Measurements from ENCODE around the gene SLC25A41. TPM values are rescaled to one million over a fixed set of nuclear protein-coding genes. Genes with fewer than 3 reads are reported as not detected.

Gene SLC25A41
- total RNA-seq, 1 donor from 2014 or later = not detected

- Histone ChIP-seq H3K36me3 (no peaks in the 10 kb centered on the region), H4K20me1 (ENCODE audit: low read depth) (no peaks in the 10 kb centered on the region), H3K4me2 (no peak overlapping the region), H3K4me3 (no peak overlapping the region), H3K79me2 (ENCODE audit: low read depth) (no peaks in the 10 kb centered on the region), H3F3A (ENCODE audit: low read depth) (peaks cover 7% of the 10 kb centered on the region), H3K27me3 (peaks cover 9% of the 10 kb centered on the region), H3K9me3 (ENCODE audit: low read depth) (no peaks in the 10 kb centered on the region), H3K9ac (no peak overlapping the region), H3K4me1 (no peaks in the 10 kb centered on the region), H3K27ac (no peak overlapping the region), H2AFZ (replicated peaks) (no peak overlapping the region)
- Mint-ChIP-seq H3K36me3 (peaks cover 40% of the 10 kb centered on the region), H3K27me3 (ENCODE audit: insufficient read depth, low read depth) (peaks cover 5% of the 10 kb centered on the region), H3K9me3 (peaks cover 12% of the 10 kb centered on the region), H3K27ac (no peak overlapping the region), H3K4me3 (no peak overlapping the region), H3K4me1 (peaks cover 16% of the 10 kb centered on the region)
- TF ChIP-seq CTCF (IDR thresholded peaks at IDR 0.05) (no peak), EZH2phosphoT487 (IDR thresholded peaks at IDR 0.05) (no peak), EZH2 (IDR thresholded peaks at IDR 0.05) (no peak)
- DNase-seq (ENCODE audit: low spot score) = no peak
Measured at GRCh38 chr19:6455924-6456323, 22.4 kb upstream of the SLC25A41 start.

- H3K36me3 Mint-ChIP-seq = peaks cover 45% of the 10 kb centered on the region
- Histone ChIP-seq H3K9me3 (ENCODE audit: low read depth) (no peaks in the 10 kb centered on the region), H3K79me2 (ENCODE audit: low read depth) (no peaks in the 10 kb centered on the region), H3K9ac (no peak overlapping the region), H2AFZ (replicated peaks) (no peak overlapping the region), H3K27ac (no peak overlapping the region), H3K4me1 (no peaks in the 10 kb centered on the region), H3F3A (ENCODE audit: low read depth) (no peaks in the 10 kb centered on the region), H3K36me3 (no peaks in the 10 kb centered on the region), H3K4me3 (no peak overlapping the region), H3K27me3 (peaks cover 7% of the 10 kb centered on the region), H4K20me1 (ENCODE audit: low read depth) (no peaks in the 10 kb centered on the region), H3K4me2 (no peak overlapping the region)
- peaks cover 12% of the 10 kb centered on the region for H3K9me3 Mint-ChIP-seq
- no peak overlapping the region for H3K27ac Mint-ChIP-seq
- no peak overlapping the region for H3K4me3 Mint-ChIP-seq
- H3K4me1 Mint-ChIP-seq = peaks cover 10% of the 10 kb centered on the region
- TF ChIP-seq CTCF (IDR thresholded peaks at IDR 0.05) (no peak), EZH2phosphoT487 (IDR thresholded peaks at IDR 0.05) (no peak), EZH2 (IDR thresholded peaks at IDR 0.05) (no peak)
- no peak for DNase-seq (ENCODE audit: low spot score)
- H3K27me3 Mint-ChIP-seq (ENCODE audit: insufficient read depth, low read depth) = peaks cover 3% of the 10 kb centered on the region
Measured at GRCh38 chr19:6453951-6454565, 20.5 kb upstream of the SLC25A41 start.

- no peaks in the 10 kb centered on the region for H4K20me1 ChIP-seq (ENCODE audit: low read depth)
Measured at GRCh38 chr19:6452899-6453298, 19.3 kb upstream of the SLC25A41 start.

More at GRCh38 chr19:6452899-6453298, 19.3 kb upstream of the SLC25A41 start:
- Mint-ChIP-seq H3K36me3 (peaks cover 43% of the 10 kb centered on the region), H3K27me3 (ENCODE audit: insufficient read depth, low read depth) (no peaks in the 10 kb centered on the region), H3K4me1 (no peaks in the 10 kb centered on the region), H3K9me3 (peaks cover 12% of the 10 kb centered on the region), H3K27ac (no peak overlapping the region), H3K4me3 (no peak overlapping the region)
- no peaks in the 10 kb centered on the region for H3K9me3 ChIP-seq (ENCODE audit: low read depth)
- H3K4me1 ChIP-seq = no peaks in the 10 kb centered on the region
- no peaks in the 10 kb centered on the region for H3K36me3 ChIP-seq
- no peak overlapping the region for H3K27ac ChIP-seq
- no peak overlapping the region for H3K4me3 ChIP-seq
- H2AFZ ChIP-seq (replicated peaks) = no peak overlapping the region
- no peak for DNase-seq (ENCODE audit: low spot score)
- TF ChIP-seq CTCF (IDR thresholded peaks at IDR 0.05) (no peak), EZH2phosphoT487 (IDR thresholded peaks at IDR 0.05) (no peak), EZH2 (IDR thresholded peaks at IDR 0.05) (no peak)
- H3K4me2 ChIP-seq = no peak overlapping the region
- no peak overlapping the region for H3K9ac ChIP-seq
- no peaks in the 10 kb centered on the region for H3K27me3 ChIP-seq
- H3K79me2 ChIP-seq (ENCODE audit: low read depth) = no peaks in the 10 kb centered on the region
- no peaks in the 10 kb centered on the region for H3F3A ChIP-seq (ENCODE audit: low read depth)

Measured in neural progenitor cell (in vitro differentiated cells).